Hippocampal formation (tissue), 2 donors: Measurements from ENCODE around the gene CSTF2.

Experiments used
- DNase-seq, 2 donors: peaks; one replicate each; lab custom pipeline; 2025; lab: John Stamatoyannopoulos, UW

The CSTF2 gene

GRCh38 chrX:100871594-100872560 is 51.7 kb downstream of the CSTF2 start:
- no peak for DNase-seq

DNA sequence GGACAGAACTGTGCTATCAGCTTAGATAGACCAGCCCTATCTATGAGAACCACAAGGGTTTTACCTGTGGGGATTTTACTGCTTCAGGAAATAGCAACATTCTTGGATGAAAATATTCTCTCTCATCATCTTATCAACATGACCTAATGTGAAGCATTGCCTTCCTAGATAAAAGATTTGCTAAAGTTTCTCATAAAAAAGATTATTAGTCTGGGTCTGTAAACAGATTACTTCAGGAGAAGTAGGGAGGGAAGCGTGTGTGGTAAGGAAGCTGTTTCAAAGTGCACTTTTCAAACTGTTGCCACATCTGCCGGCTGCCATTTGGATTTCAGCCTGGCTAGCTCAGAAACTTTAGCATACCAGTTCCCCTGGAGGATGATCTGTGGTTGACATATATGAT is 54.1 kb downstream of the CSTF2 start, which contains the start of gene NOX1:
TSS of gene NOX1 (minus strand) at position 35 of the 400 bp plus-strand sequence. CDS start 220 bp downstream, outside the sequence.
- DNase-seq: no peak

GRCh38 chrX:100880368-100880767 is 60.2 kb downstream of the CSTF2 start:
- DNase-seq: no peak

DNA sequence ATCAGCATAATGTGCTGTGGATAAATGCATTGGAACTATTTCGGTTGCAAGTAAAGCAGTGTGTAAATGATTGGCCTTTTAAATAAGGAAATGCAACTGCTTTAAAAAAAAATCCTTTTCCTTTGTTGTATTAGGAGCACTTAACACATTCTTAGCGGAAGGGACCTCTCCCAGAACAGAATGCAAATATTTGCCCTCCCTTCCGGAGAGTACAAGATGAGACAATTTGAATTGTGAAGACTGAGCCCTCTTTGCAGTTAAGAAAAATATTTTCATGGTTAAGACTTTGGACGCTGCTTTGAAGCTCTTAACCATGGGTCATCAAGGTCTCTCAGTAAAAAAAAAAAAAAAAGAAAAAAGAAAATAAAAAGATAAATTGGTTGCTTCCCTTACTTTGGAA is 63.5 kb downstream of the CSTF2 start:
- no peak for DNase-seq
